GM18511 (cell line): Measurements from ENCODE around the gene DEFB108B.
"Not testable (repeated sequence)": the region's sequence is repeated elsewhere in the genome, so short reads cannot be mapped to it uniquely, and the experiment has no call there.

Experiments used
- ATAC-seq: cut with Tn5 transposase; IDR thresholded peaks from one replicate; pipeline ENCODE4 v1.9.1; 2021; ENCODE audit warnings: mild to moderate bottlenecking, moderate library complexity; ENCODE audit not compliant: unreplicated experiment

DEFB108B gene

GRCh38 chr11:71813481-71814355 is 19.3 kb upstream of the DEFB108B start:
- ATAC-seq, result not testable (repeated sequence)

- not testable (repeated sequence) for ATAC-seq
These were observed 11.5 kb upstream of the DEFB108B start for GRCh38 chr11:71821539-71821938.

- not testable (repeated sequence) for ATAC-seq
These were observed 3.8 kb upstream of the DEFB108B start for GRCh38 chr11:71829247-71829646.

GRCh38 chr11:71829686-71830085 is 3.3 kb upstream of the DEFB108B start:
- not testable (repeated sequence) for ATAC-seq

GRCh38 chr11:71842720-71843119 is 9.7 kb downstream of the DEFB108B start:
- ATAC-seq, result not testable (repeated sequence)

- ATAC-seq, result not testable (repeated sequence)
These were observed 10.4 kb downstream of the DEFB108B start for GRCh38 chr11:71843355-71843754.

- ATAC-seq, result no peak
These were observed 10.9 kb downstream of the DEFB108B start for GRCh38 chr11:71843858-71844257.

GRCh38 chr11:71853895-71854294 is 20.9 kb downstream of the DEFB108B start:
- ATAC-seq, result not testable (repeated sequence)

- ATAC-seq, result not testable (repeated sequence)
These were observed 22.9 kb downstream of the DEFB108B start for GRCh38 chr11:71855880-71856279.

GRCh38 chr11:71860835-71861234 is 27.8 kb downstream of the DEFB108B start:
- ATAC-seq, result not testable (repeated sequence)

GRCh38 chr11:71863978-71864627 is 31.1 kb downstream of the DEFB108B start:
- ATAC-seq, result not testable (repeated sequence)

- not testable (repeated sequence) for ATAC-seq
These were observed 34.2 kb downstream of the DEFB108B start for GRCh38 chr11:71867209-71867608.

- ATAC-seq, result not testable (repeated sequence)
These were observed 36.9 kb downstream of the DEFB108B start for GRCh38 chr11:71869931-71870330.

- not testable (repeated sequence) for ATAC-seq
These were observed 37.7 kb downstream of the DEFB108B start for GRCh38 chr11:71870661-71871060.

GRCh38 chr11:71876262-71876661 is 43.3 kb downstream of the DEFB108B start:
- not testable (repeated sequence) for ATAC-seq

- ATAC-seq, result not testable (repeated sequence)
These were observed 45.1 kb downstream of the DEFB108B start, which contains the start of gene DEFB131B for GRCh38 chr11:71878059-71878458. TSS of gene DEFB131B (plus strand) at chr11:71878453. CDS start at chr11:71878453, 0 bp downstream.

GRCh38 chr11:71885806-71886205 is 52.8 kb downstream of the DEFB108B start:
- not testable (repeated sequence) for ATAC-seq
